Ectodermal cell (in vitro differentiated cells): ENCODE measurements around the gene PREB.
A peak's percentile ranks its signal among the peaks of the same experiment; 100 is the strongest.
"Not testable (repeated sequence)": the region's sequence is repeated elsewhere in the genome, so short reads cannot be mapped to it uniquely, and the experiment has no call there.

ENCODE experiments used
- H3K27ac ChIP-seq: 2 replicates; pipeline ENCODE4 v1.7.0; 2013; ENCODE audit warnings: mild to moderate bottlenecking, low read depth, low read length; ENCODE audit not compliant: insufficient read depth, poor library complexity, severe bottlenecking
- H3K27me3 ChIP-seq: 2 replicates; pipeline ENCODE4 v1.7.0; 2013; ENCODE audit warnings: mild to moderate bottlenecking, low read length; ENCODE audit not compliant: insufficient read depth, control insufficient read depth, poor library complexity, severe bottlenecking
- H3K36me3 ChIP-seq: one replicate; pipeline ENCODE4 v1.7.0; 2013; ENCODE audit warnings: low read length; ENCODE audit not compliant: control insufficient read depth, insufficient read depth
- H3K4me1 ChIP-seq: one replicate; pipeline ENCODE4 v1.7.0; 2013; ENCODE audit warnings: low read length; ENCODE audit not compliant: control insufficient read depth, insufficient read depth
- H3K4me3 ChIP-seq: 2 replicates; pipeline ENCODE4 v1.7.0; 2013; ENCODE audit warnings: low read depth, low read length, control low read depth; ENCODE audit not compliant: insufficient read depth
- H3K9me3 ChIP-seq: 2 replicates; pipeline ENCODE4 v1.7.0; 2013; ENCODE audit warnings: mild to moderate bottlenecking, low read length, moderate library complexity; ENCODE audit not compliant: control insufficient read depth
- WGBS, 2 experiments: methylation state at CpG; one replicate each; pipeline ENCODE4 v1.1.7; 2013; ENCODE audit warnings: missing lambda C conversion rate in 2 of 2; 5-methylcytosine and 5-hydroxymethylcytosine counted together

PREB gene

GRCh38 chr2:27127883-27128667 lies 6.4 kb downstream of the PREB start:
- Histone ChIP-seq H3K4me3 (no peak overlapping the region), H3K36me3 (peaks cover 12% of the 10 kb centered on the region), H3K9me3 (no peaks in the 10 kb centered on the region), H3K27me3 (peaks cover 16% of the 10 kb centered on the region), H3K27ac (no peak overlapping the region), H3K4me1 (peaks cover 6% of the 10 kb centered on the region)
- 88 to 91% methylated on average over 9 of the region's 9 CpGs for WGBS, 2 experiments

- Histone ChIP-seq H3K4me3 (no peak overlapping the region), H3K27me3 (peaks cover 34% of the 10 kb centered on the region), H3K36me3 (no peaks in the 10 kb centered on the region), H3K9me3 (no peaks in the 10 kb centered on the region), H3K27ac (no peak overlapping the region), H3K4me1 (peaks cover 8% of the 10 kb centered on the region)
- 68 to 69% methylated on average over 5 of the region's 5 CpGs for WGBS, 2 experiments
These were observed 8.2 kb downstream of the PREB start for GRCh38 chr2:27126252-27126710.

DNA sequence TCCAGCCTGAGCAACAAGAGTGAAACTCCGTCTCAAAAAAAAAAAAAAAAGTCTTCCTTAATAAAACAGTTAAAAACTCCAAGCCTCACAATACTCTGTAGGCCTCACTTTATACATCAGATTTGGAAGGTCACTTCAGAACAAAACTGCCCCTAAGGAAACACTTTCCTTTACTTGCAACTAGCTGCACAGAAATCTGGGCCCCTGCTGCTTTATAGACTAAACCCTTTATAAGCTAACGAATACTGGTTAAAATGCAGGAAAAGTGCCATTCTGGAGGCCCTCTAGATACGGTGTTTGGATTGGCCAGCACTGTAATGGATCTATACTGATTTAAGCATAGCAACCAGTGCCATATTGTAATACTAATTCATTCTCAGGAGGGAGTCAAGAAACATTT lies 9.3 kb downstream of the PREB start:
- no peaks in the 10 kb centered on the region for H3K9me3 ChIP-seq
- H3K36me3 ChIP-seq = no peaks in the 10 kb centered on the region
- H3K4me1 ChIP-seq = peaks cover 8% of the 10 kb centered on the region
- no peak overlapping the region for H3K4me3 ChIP-seq
- WGBS, 2 experiments = 86 to 90% methylated on average over 3 of the region's 3 CpGs
- no peak overlapping the region for H3K27ac ChIP-seq
- H3K27me3 ChIP-seq = peaks cover 46% of the 10 kb centered on the region

DNA sequence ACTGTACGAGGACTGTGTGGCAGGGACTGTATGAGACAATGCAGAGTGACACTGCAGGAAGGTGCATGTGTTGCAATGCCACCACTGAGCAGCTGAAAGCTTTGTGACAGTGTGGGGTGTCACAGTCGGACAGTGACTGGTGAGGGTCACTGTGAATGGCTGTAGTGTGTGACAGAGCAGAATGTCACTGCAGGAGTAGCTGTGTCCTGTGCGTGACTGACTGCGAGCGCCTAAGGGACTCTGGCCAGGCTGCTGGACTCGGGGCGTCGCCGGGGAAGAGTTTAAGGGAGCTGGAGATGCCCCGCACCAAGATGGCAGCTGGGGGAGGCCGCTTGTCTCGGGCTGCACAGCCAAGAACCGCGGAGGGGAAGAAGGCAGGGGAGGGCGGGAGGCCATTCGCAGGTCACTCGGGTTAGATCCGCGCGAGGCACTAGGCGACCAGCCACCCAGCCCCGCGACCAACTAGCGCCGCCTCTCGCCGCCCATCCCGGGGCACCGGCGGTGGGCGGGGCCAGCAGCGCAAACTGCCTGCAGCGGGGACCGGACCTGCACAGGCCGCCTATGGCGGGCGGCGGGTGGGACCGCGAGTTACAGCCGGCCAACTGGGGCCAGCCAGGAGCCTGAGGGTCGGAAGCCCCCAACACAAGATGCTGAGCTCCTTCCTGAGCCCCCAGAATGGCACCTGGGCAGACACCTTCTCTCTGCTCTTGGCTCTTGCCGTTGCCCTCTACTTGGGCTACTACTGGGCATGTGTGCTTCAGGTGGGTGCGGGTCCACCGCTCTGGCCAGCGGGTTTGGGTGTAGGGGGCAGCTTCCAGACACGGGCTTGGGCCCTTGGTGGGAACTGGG lies 10.9 kb downstream of the PREB start, which contains the start of gene ABHD1:
ABHD1 (plus strand) TSS at position 514 of the 849 bp plus-strand sequence; CDS start at position 648, 134 bp downstream.
- H3K4me3 ChIP-seq = peak within 1 kb of the TSS; percentile 29
- H3K9me3 ChIP-seq = no peaks in the 10 kb centered on the region
- peaks cover 8% of the 10 kb centered on the region for H3K4me1 ChIP-seq
- no peak within 1 kb of the TSS for H3K27ac ChIP-seq
- 11 to 12% methylated on average over 47 of the region's 47 CpGs for WGBS, 2 experiments
- H3K36me3 ChIP-seq = no peaks in the 10 kb centered on the region
- peaks cover 62% of the 10 kb centered on the region for H3K27me3 ChIP-seq

GRCh38 chr2:27122791-27123190 lies 11.6 kb downstream of the PREB start:
- H3K4me3 ChIP-seq = no peak overlapping the region
- WGBS, 2 experiments = 88 to 90% methylated on average over 7 of the region's 7 CpGs
- H3K27ac ChIP-seq = no peak overlapping the region
- no peaks in the 10 kb centered on the region for H3K9me3 ChIP-seq
- peaks cover 14% of the 10 kb centered on the region for H3K4me1 ChIP-seq
- peaks cover 69% of the 10 kb centered on the region for H3K27me3 ChIP-seq
- no peaks in the 10 kb centered on the region for H3K36me3 ChIP-seq

DNA sequence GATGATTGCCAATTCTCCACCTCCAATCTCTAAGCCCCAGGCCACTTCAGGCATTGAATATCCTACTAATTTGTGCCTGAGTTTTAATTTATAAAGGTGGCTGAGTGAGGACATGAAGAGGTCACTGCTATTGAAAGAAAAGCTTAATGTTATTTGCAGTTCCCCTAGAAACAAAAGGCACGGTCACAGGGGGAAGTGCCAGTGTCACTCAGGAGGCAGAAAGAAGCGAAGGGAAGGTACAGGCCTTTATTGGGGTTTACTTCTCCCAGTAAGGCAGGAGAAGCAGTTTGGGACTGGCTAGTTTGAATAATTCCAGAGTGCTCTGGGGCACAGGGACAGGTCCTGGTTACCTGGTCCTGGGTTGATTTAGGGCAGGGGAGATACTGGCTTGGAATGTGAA lies 12.5 kb downstream of the PREB start:
- 72 to 76% methylated on average over 2 of the region's 2 CpGs for WGBS, 2 experiments
- H3K9me3 ChIP-seq = no peaks in the 10 kb centered on the region
- H3K4me3 ChIP-seq = no peak overlapping the region
- H3K27ac ChIP-seq = no peak overlapping the region
- peaks cover 15% of the 10 kb centered on the region for H3K4me1 ChIP-seq
- H3K36me3 ChIP-seq = no peaks in the 10 kb centered on the region
- H3K27me3 ChIP-seq = peaks cover 78% of the 10 kb centered on the region

DNA sequence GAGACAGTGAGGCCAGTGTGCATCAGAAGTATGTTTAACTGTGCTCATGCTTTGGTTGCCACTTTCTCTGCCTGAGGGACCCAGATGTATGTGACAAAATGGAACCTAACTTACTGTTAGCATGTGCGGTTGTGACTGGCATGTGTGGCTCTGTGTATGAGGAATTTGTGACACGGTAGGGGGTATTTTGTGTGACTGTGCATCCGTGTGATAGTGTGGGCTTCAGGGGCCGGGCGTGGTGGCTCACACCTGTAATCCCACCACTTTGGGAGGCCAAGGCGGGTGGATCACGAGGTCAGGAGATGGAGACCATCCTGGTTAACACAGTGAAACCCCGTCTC lies 15.1 kb downstream of the PREB start:
- peaks cover 15% of the 10 kb centered on the region for H3K4me1 ChIP-seq
- H3K36me3 ChIP-seq, H3K9me3 ChIP-seq, H3K27ac ChIP-seq: not testable (repeated sequence)
- H3K27me3 ChIP-seq = peaks cover 73% of the 10 kb centered on the region
- 83 to 88% methylated on average over 8 of the region's 8 CpGs for WGBS, 2 experiments
- peak overlapping the region; percentile 34 for H3K4me3 ChIP-seq

DNA sequence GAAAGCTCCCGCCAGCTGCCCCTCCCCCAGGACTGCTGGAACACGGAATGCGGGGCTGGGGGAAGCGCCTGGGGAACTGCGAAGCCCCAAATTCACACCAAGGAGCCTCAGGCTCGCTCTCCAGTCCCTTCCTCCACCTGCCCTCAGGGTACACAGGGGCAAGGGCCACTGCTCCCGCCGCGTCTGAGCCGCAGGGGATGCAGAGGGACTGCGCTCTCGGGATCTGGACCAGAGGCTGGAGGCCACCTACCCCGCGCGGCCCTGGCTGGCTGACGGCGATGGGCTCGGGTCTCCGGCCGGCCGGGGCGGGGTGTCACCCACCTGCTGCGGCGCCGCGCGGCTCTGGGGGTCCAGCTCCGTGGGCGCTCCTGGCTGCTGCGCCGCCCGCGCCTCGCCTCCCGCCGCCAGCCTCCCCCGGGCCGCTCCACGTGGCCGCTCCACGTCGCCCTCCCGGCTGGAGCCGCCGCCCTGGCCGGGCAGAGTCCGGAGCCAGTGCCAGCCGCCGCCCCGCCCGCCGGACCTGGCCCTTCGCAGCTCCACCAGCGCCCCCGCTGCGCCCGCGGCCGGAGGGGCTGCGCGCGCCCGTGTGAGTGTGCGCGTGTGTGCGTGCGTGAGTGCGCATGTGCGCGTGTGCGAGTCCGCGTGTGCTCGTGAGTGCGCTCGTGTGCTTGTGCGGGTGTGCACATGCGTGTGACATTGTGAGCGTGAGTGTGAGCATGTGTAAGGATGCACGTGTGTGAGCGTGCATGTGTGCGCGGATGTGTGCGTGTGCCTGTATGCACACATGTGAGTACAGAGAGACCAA lies 15.7 kb downstream of the PREB start, which contains the start of gene CGREF1:
CGREF1 (minus strand) TSS at position 604 of the 805 bp plus-strand sequence. CDS start 14,762 bp downstream, outside the sequence.
- Histone ChIP-seq H3K4me3 (peak within 1 kb of the TSS; percentile 34), H3K27ac (no peak within 1 kb of the TSS), H3K27me3 (peaks cover 68% of the 10 kb centered on the region), H3K9me3 (no peaks in the 10 kb centered on the region), H3K36me3 (no peaks in the 10 kb centered on the region), H3K4me1 (peaks cover 12% of the 10 kb centered on the region)
- WGBS, 2 experiments = 9 to 10% methylated on average over 84 of the region's 84 CpGs

- H3K27me3 ChIP-seq = peaks cover 63% of the 10 kb centered on the region
- H3K4me1 ChIP-seq = peaks cover 10% of the 10 kb centered on the region
- peak overlapping the region; percentile 34 for H3K4me3 ChIP-seq
- H3K9me3 ChIP-seq = no peaks in the 10 kb centered on the region
- no peak overlapping the region for H3K27ac ChIP-seq
- 18 to 22% methylated on average over 14 of the region's 14 CpGs for WGBS, 2 experiments
- H3K36me3 ChIP-seq = no peaks in the 10 kb centered on the region
These were observed 16.4 kb downstream of the PREB start for GRCh38 chr2:27117995-27118524.
